GM21717 (cell line): Measurements from ENCODE around the gene NADK.

ENCODE experiments used
- ATAC-seq: cut with Tn5 transposase; IDR thresholded peaks from one replicate; pipeline ENCODE4 v1.9.1; 2021; ENCODE audit warnings: mild to moderate bottlenecking, moderate library complexity; ENCODE audit not compliant: unreplicated experiment

The NADK gene

DNA sequence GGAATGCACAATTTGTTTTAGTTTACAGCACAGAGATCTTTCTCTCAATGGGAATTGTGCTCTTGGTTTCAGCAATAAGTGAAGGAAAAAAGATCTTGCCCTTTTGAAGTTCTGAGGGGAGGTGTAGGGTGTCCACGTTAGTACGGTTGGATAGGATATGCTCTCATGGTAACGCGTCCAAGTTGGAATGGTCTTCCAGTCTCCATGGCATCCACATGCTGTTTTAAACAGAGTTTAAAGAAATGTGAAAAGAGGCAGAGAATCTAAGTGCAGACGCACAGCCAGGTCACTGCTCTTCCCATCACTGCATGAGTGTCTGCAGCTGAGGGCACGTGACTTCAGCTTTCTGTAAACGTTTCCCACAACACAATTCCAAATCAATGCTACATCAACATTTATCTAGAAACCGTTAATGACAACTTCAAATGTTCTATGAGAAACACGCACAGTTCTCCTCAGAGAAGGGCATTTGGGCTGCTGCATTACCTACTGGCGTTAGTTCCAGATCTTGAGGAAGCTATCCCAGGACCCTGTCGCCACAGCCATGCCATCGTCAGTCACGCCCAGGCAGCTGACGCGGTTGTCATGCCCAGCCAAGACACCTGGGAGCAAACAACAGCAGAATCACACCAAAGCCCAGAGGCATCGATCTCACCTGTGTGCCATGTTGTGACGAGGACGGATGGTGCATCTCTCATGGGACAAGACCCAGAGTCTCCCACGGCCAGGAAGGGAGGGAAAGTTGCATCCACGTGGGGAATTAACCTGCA lies 8.8 kb upstream of the NADK start:
- ATAC-seq, result no peak

DNA sequence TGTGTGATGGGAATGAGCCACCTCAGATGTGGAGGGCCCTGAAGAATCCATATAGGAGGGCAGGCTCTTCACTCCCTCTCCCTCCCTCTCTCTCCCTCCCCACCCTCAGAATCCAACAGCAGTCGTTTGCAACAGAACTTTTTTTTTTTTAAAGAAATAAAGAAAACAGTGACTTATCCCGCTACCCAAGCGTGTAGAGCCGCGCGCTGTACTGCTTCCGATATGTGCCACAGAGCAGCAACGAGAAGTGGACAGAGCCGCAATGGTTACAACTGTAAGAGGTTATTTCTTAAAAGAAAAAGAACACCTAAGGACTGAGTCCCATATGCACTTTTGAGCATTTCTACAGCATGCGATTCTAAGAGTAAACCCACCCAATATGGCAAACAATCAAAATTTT lies 7.4 kb upstream of the NADK start:
- no peak for ATAC-seq

GRCh38 chr1:1784933-1785332 lies 6.7 kb upstream of the NADK start:
- no peak for ATAC-seq

- ATAC-seq, result no peak
Measured at GRCh38 chr1:1783320-1783719, 5.0 kb upstream of the NADK start.

- no peak for ATAC-seq
Measured at GRCh38 chr1:1782399-1783221, 4.3 kb upstream of the NADK start.

DNA sequence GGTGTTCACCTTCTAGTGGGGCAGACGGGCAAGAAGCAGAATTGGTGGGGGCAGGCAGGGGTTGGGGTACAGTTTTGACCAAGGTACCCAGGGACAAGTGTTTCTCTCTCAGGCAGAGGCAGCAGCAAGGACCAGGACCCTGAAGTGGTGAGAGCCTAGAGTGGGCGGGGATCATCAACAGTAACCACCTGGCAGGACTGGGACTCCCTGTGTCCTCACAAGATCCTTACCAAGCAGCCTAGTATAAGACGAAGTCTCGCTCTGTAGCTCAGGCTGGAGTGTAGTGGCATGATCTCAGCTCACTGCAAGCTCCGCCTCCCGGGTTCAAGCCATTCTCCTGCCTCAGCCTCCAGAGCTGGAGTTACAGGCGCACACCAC lies 3.2 kb upstream of the NADK start:
- ATAC-seq, result no peak

GRCh38 chr1:1780598-1781525 lies 2.6 kb upstream of the NADK start:
- ATAC-seq, result no peak

GRCh38 chr1:1779691-1780597 lies 1.7 kb upstream of the NADK start:
- ATAC-seq, result peak; percentile 31

GRCh38 chr1:1779320-1779675 lies 1.0 kb upstream of the NADK start:
- ATAC-seq, result no peak

GRCh38 chr1:1778663-1779319 lies 521 bp upstream of the NADK start:
- ATAC-seq, result peak; percentile 54

DNA sequence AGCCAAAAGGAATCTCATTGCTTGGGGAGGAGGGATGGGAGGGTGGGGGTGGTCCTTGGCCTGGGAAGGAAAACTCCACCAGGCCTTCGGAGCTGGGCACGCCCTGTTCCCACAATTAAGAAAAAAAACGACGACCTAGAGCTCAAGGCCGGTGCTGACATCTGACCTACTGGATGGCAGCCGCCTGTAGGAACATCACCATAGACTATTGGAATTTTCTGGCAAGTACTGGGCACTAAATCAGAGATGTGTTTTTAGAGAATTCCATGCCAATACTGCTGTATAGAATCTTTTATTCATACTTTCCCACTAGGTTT lies 729 bp downstream of the NADK start:
- ATAC-seq, result no peak

DNA sequence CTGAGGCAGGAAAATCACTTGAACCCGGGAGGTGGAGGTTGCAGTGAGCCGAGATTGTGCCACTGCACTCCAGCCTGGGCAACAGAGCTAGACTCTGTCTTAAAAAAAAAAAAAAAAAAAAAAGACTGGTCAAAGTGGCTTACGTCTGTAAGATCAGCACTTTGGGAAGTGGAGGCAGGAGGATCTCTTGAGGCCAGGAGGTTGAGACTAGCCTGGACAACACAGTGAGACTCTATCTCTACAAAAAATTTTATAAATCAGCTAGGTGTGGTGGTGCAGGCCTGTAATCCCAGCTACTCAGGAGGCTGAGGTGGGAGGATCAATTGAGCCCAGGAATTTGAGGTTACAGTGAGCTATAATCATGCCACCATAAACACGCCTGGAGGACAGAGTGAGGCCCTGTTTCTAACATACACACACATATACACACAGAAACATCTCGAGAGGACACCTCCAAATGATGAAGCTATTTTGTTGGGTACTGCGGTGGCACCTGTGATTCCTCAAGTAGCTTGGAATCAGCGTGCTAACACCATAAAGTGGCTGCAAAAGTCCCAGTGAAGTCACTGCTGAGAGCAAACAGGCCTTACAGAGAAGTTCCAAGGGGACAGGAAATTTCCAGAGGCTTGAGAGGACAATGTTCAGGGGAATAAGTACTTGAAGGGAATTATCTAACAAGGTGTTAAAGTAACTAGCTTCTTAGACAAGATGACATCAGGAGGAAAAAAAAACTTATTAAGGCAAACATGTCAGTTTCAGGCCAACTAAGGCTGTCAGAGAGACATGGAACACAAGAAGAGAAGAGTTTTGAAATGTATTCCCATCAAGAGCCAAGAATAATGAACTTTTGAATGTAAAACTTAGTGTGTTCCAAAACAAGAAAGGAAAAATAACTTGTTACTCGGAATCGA lies 1.3 kb downstream of the NADK start:
- no peak for ATAC-seq

DNA sequence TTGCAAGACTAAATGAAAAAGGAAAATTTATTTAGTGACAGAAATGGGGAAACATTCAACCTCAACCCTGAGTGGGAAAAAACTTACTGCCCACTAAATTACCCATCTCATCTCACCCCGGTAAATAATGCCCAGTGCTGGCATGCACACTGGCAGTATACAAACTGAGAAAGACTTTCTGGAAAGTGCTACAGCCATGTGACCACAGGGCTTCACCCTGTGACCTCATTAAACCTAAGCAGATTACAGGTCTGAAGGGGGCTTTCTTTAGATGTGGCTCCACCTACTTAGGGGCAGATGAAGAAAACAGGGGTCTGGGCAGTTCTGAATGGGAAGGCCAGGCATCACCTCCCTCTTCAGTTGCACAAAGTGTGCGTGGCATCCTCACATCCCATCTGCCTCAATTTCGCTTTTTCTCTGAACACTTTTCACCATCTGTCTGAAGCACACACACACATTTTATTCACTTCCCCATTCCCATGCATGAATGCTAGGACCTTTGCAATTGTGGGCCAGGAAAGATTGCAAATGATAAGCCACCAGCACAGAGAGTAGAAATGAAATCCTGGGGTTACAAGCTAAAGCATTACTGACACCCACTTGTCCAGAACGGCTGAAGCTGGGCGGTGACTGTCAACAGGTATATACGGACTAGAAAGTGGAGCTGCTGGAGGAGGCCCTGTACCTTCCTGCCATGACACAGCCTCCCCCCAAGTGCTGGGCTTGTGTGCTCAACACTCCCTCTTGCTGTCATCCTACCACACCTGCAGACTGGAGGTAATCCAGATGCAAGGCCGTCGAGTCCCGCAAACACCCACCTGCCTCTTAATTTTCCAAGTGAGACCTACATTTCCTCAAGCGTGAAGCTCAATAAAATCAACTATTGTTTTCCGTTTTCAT lies 2.7 kb downstream of the NADK start:
- no peak for ATAC-seq

GRCh38 chr1:1773874-1774273 lies 4.4 kb downstream of the NADK start:
- no peak for ATAC-seq

DNA sequence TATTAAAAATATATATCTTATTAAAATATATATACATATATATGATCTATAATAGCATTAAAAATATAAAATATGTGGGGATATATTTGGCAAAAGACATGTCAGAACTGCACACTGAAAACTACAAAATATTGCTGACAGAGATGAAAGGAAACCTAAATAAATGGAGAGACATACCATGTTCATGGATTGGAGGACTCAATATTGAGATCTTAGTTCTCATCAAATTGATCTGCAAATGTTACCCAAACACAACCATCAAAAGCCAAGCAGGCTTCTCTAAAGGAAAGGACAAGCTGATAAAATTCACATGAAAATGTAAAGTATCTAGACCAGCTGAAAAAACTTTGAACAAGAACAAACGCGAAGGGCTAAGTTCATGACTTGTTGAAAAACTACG lies 7.2 kb downstream of the NADK start:
- ATAC-seq, result no peak

- no peak for ATAC-seq
Measured at GRCh38 chr1:1770102-1770501, 8.2 kb downstream of the NADK start.

DNA sequence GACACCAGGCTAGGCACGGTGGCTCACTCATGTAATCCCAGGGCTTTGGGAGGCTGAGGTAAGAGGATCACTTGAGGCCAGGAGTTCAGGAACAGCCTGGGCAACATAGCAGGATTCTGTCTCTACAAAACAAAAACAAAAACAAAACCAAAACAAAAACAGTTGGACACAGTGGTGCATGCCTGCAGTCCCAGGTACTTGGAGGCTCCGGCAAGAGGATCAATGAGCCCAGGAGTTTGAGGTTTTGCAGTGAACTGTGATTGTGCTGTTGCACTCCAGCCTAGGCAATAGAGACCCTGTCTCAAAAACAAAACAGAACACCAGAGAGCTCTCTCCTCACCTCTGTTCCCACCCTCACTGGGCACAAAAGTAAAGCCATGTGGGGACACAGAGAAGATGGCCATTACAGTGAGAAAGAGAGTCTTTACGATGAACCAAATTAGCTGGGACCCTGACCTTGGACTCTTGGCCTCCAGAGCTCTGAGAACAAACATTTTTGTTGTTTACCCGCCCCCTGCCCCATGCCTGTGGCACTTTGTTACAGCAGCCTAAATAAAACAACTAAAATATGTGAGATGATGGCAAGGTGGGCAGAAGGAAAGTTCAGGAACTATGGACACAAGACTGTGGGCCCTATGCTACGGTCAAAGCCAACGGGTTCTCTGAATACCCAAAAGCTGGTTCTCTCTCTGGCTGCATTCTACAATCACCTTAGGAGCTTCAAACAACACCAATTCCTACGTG lies 9.8 kb downstream of the NADK start:
- ATAC-seq, result no peak
